ENCODE results near the gene MFSD11. TPM values are rescaled to one million over a fixed set of nuclear protein-coding genes. Genes with fewer than 3 reads are reported as not detected.

Gene MFSD11
- total RNA-seq, 1 donor from 2014 or later: 22.6 TPM

DNA sequence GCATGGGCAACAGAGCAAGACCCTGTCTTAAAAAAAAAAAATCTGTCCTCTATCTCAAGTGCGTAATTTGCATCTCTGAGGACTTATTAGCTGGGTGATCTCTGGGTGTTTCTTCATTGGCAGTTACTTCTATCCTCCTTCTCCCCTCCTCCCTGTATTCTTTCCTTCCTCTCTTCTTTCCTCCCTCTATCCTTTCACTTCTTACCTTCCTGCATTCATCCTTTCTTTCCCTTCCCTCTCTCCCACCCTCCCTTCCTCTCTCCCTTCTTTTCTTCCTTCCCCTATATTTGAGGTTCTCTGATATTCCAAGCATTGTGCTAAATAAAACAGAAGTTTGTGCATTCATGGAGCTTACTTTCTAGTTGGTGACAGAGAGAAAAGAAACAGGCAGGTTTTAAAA lies 10.7 kb downstream of the MFSD11 start:
- no peak for ATAC-seq

DNA sequence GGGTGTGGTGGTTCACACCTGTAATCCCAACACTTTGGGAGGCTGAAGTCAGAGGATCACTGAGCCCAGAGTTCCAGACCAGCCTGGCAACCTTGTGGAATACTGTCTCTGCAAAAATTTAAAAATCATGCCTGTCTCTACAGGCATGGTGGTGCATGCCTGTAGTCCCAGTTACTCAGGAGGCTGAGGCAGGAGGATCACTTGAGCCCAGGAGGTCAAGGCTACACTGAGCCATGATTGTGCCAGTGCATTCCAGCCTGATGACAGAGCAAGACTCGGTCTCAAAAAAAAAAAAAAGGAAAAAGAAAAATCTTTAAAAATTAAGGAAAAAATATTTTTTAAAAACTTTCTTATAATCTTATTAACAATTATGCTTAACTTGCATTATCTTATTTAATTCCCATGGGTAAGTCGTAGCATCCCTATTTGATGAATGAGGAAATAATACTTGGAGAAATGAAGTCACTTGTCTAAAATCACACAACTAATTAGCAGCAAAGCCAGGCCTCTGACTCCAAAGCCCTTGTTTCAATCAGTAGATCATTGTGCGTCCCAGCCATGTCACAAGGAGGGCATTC lies 13.6 kb downstream of the MFSD11 start:
- ATAC-seq: no peak

DNA sequence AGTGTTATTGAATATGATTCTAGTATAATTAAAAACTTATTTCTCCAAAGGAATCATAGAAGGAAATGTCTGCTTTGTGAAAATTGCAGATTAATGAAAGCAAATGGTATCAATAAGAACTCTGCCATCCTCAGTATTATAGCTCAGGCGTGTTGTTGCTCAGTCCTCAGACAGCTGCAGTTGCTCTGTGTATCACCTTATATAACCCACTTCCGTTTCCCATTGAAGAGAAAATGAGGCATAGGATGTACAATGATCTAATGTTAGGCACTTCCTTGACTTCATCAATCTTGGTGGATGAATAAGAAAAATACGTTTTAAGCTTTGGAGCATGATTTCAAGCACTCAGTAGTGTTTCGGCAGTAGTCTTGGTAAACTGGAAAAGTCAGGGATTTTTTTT lies 14.1 kb downstream of the MFSD11 start:
- ATAC-seq: peak; percentile 32

DNA sequence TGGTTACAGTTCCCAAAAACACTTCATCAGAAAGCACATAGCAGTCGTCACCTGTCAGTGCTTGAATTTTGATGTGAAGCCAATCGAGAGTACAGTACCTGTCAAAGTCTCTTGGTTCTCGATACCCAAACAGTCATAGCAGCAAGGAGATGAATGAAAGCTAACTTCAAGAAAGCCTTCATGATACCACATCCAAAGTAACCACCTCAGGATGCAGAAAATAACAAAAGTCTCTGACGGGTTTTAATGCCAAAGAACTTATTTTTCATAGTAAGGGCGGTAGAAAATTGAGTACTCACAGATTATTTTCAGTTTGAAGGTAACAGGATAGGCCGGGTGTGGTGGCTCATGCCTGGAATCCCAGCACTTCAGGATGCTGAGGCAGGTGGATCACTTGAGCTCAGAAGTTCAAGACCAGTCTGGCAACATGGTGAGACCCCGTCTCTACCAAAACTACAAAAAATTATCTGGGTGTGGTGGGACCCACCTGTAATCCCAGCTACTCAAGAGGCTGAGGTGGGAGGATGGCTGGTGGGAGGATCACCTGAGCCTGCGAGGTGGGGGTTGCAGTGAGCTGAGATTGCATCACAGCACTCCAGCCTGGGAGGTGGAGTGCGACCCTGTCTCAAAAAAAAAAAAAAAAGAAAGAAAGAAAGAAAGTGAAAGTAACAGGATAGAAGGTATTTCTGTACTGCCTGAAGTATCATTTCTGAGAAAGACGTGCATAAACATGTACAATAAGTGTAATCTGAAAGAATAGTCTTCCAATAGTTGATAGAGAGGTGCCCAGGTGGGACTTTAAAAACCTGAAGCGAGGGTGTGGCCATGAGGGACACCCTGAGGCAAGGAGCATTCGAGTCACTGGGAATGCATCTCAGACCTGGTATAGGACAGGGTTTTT lies 15.4 kb downstream of the MFSD11 start:
- peak; percentile 44 for ATAC-seq

DNA sequence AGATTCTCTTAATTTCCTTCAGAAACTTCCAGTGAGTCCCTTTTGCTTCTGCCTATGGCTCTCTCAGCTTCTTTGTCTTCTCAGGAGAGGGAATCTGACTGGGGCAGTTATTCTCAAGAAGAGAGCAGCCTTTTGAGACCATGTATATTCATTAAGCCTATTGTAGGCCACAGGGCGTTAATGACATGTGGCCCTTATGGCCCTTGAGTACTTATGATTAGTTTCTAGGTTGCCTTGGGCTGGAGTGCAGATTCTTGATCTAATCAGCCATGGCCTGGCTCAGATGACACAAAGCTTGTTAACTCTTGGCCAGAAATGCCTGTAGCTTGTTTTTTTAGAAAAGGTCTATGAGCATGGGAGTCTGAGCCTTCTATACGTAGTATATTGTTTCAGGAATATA lies 17.4 kb downstream of the MFSD11 start:
- ATAC-seq: no peak

DNA sequence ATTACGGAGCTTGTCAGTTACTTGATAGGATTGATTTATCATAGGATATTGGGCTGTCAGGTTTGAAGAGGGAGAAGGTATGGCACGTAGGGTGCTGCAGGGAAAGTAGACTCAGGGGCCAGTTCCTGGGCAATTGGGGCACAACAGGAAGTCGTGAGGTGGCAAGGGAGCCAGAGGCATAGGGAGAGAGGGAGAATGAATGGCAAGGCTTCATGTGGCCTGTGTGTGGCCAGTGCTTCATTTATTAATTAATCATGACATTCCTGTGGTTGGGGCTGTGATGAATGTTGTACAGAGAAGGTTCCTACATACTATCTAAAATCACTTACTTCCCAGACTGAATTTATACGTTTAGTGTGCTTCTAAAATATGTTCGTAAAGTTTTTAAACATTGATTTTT lies 19.3 kb downstream of the MFSD11 start:
- no peak for ATAC-seq

DNA sequence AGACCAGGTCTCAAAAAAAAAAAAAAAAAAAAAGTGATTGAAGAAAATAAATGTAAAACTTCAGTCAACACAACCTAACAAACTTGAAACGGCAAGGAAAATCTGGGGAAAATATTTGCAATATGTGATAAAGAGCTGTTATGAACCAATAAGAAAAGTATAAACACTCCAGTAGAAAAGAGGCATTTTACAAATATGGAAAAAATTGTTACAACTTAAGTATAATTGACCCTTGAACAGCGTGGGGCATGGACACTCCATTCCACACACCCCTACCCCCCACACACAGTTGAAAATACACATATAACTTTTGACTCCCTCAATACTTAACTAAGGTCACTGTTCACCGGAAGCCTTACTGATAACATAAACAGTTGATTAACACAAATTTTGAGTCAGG lies 20.7 kb downstream of the MFSD11 start:
- no peak for ATAC-seq

DNA sequence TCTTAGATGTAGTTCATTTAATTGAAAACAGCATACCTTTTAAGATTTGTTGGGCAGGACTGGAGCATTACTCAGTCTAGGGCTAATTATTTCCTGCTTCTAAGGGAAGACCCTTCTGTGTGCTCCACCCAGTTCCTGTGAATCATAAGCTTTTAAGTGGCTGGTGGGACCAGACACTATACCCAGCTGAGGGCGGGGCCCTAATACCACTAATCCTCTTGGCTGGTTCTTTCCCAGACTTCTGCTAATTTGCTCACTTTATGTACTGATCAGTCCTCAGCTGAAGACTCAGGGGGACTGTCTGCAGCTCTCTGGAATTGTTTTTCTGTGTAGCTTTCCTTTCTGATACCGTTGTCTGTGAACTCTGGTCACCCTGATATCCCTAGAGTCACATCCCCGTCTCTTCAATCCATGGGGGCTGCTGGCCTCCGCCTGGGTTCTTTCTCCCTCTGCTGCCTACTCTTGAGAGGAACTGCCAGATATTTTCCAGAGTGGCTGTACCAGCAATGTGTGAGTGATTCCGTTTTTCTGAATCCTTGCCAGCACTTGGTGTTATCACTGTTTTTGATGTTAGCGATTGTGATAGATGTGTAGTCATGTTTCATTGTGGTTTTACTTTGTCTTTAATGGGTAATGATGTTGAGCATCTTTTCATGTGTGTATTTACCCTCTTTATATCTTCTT lies 35.1 kb downstream of the MFSD11 start:
- peak; percentile 98 for ATAC-seq

DNA sequence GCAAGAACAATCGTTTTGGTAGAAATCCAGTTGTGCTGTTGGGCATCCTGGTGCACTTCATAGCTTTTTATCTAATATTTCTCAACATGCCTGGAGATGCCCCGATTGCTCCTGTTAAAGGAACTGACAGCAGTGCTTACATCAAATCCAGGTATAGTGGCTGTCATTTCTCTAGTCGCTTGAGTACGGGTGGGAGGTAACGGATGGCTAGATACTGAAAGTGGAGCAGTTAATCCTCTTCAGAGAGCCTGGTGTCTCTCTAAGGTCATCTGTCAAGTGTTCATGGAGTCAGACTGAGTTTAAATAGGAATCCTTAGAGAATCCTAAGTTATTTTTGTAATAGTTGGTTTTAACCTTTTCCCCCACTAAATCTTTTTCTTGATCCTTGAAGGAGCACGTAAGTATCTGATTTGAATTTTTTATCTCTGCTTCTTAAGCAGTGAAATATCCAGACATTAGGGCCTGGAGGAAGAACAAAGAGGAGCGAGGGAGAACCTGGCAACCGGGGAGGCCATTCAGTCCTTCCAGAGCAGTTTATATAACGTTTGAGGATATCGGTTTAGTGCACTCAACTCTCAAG lies 37.2 kb downstream of the MFSD11 start:
- no peak for ATAC-seq

DNA sequence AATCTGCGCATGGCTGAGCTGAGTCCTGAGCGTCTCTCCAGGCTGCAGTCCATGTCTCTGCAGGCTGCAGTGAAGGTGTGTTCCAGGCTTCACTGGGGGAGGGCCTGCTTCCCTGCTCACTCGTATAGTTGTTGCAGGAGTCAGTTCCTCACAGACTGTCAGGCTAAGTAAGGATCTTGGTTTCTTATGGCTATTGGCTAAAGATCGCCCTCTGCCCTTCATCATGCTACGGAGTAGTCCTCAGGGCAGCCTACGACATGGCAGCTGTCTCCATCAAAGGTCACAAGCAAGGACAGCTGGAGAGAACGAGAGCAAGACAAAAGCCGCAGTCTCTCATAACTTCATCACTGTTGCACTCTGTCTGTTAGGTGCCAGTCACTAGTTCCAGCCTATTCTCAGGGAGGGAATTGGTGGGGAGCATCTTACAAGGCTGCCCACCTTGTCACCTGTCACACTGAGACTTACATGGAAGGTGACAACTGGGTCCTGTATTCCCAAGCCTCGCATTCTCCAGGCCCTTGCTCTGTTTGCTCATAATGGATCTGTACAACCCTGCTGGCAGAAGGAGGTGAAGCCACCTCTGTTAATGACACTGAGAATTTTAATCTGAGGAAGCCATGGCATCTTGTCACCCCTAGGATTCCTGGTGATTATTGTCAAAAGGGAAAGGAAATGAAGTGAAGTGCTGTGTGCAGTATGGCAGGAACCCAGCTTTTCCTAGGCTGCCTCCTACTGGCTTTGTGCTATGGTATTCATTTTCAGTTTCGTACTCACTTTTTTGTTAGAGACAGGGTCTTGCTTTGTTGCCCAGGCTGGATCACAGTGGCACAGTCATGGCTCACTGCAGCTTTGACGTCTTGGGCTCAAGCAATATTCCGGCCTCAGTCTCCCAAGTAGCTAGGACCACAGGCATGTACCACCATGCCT lies 43.4 kb downstream of the MFSD11 start:
- no peak for ATAC-seq

DNA sequence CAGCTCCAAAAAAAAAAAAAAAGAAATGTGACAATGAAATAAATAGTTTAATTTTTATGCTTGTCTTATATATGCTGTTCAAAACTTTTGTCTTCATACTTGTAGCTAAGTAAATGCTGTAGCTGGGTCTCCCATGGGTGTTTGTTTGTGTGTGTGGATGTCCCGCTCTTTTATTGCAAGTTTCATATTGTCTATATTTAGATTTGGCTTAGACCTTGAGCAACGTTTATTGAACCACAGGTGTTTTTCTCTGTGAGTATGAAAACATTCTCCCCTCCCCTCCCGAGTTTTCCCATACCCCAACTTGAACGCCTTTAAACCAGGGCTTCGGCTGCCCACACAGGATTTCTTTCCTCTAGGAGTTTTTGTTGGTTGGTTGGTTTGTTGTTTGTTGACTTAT lies 45.2 kb downstream of the MFSD11 start:
- no peak for ATAC-seq

DNA sequence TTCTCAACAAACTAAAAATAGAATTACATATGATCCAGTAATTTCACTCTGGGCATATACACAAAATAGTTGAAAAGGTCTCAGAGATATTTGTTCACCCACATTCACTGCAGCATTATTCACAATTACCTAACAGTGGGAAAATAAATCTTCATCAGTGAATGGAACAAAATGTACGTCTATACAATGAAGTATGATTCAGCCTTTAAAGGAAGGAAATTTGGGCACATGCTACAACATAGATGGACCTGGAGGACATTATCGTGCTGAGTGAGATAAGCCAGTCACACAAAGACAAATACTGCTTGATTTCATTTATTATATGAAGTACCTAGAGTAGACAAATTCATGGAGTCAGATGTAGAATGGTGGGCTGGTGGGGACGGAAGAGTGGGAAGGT lies 47.0 kb downstream of the MFSD11 start:
- ATAC-seq: peak; percentile 24

DNA sequence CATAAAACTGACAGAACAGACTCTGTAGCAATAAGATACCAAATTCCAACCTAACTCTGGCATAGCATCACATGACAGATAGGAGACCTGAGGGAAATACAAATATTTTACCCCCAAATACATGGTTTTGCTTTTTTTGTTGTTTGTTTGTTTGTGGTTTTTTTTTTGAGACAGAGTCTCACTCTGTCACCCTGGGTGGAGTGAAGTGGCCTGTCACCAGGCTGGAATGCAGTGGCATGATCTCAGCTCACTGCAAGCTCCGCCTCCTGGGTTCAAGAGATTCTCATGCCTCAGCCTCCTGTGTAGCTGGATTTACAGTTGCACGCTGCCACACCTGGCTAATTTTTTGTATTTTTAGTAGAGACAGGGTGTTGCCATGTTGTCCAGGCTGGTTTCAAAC lies 49.9 kb downstream of the MFSD11 start:
- ATAC-seq: peak; percentile 61

DNA sequence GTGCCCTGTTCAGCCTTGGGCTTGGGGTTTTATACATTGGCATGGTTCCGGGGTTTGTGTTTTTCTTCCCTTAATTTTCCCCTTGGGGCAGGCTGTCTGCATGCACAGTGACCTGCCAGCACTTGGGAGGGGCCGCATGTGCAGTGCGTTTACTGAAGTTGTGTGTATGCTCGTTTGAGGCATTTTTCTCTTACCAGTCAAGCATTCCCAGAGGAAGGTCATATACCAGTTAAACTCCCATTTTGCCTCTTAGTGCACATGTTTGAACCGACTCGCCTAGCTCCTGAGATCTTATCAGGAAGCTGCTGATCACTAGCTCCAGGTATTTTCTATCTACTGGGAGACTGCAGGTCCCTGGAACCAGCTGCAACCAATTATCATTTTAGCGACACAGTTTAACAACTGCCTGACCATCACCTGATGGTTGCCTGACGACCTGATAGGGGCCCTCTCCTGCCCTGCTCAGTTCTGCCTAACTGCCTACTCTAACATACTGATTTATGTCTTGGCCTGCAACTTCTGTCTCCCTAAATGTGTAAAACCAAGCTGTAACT lies 51.4 kb downstream of the MFSD11 start:
- no peak for ATAC-seq

DNA sequence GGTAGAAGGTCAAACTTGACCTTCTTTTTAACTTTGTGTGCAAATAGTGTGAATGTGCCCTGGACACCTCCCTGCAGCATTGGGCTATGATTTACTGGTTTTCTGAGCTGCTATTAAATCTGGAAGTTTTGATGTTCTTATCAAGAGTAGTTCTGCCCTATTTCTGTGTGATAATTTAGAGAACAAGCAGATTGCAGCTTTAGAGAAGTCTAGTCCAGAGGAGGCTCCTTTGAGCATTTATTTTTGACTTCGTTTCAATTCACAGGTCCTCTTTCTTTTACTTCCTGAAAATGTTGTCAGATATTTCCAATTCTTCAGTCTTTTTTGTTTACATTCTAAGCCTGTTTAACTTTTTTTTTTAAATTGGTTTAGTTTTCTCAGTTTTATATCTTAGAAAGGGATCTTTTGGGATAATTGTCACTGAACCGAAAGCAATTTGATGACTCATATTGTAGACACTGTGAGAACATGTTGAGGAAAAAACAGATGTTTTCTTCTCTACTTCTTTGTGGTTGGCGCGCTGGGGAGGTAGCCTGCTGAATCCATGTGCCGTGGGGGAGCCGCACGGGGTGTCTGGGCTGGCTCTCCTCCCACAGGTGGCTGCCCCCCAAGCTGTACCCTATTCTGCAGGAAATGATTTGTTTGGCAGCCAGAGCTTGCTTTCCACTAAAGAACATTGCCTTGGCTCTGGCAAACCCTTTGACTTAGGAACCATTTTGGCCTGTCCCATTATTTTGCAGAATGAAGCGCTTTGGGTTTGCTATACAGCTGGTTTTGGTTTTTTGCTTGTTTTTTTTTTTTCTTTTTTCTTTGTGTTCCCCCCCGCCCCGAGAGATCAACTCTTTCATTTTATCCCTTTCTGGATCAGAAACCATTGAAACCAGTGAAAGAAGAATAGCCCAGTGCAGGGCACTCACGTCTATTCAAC lies 53.4 kb downstream of the MFSD11 start:
- peak; percentile 54 for ATAC-seq

DNA sequence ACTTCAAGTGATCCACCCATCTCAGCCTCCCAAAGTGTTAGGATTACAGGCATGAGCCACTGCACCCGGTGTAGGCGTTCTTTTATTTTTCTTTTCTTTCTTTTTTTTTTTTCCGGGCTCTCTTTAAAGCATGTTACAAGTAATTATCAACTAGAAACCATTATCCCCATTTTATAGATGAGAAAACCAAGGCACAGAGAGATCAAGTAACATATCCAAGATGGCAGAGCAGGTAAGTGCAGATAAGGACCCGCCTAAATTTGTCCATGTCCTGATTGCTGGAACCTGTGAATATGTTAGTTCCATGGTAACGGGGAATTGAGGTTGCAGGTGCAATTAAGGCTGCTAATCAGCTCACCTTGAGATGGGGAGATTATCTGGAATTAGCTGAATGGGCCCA lies 54.4 kb downstream of the MFSD11 start:
- ATAC-seq: no peak

DNA sequence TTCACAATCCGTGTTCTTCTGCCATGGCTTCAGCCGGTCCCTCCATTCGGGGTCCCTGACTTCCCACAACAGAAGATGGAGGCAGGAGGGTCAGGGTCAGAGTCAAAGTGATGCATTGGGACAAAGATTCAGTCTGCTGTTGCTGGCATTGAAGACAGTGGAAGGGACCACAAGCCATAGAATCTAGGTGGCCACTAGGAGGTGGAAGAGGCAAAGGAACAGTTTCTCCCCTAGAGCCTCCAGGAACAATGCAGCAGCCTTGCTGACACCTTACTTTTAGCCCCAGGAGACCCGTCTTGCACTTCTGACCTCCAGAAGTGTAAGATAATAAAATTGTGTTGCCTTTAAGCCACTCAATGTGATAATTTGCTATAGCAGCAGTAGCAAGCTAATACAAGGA lies 55.9 kb downstream of the MFSD11 start:
- ATAC-seq: peak; percentile 35

DNA sequence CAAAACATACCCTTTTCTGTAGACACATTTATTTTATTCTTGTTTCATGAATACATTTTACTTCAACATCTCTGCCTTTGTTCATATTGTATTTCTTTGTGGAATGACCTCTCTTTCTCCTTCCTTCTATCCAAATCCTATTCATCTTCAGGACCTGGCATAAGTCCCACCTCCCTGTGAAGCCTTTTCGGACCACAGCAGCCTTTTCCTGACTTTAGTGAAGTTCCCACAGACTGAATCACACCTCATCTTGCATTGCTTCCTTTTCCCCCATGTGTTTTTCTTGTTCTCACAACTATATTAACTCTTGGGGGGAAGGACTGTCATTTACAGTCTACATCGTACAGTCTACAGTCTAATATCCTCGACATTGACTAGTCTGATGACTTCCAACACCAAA lies 58.2 kb downstream of the MFSD11 start:
- ATAC-seq: no peak

DNA sequence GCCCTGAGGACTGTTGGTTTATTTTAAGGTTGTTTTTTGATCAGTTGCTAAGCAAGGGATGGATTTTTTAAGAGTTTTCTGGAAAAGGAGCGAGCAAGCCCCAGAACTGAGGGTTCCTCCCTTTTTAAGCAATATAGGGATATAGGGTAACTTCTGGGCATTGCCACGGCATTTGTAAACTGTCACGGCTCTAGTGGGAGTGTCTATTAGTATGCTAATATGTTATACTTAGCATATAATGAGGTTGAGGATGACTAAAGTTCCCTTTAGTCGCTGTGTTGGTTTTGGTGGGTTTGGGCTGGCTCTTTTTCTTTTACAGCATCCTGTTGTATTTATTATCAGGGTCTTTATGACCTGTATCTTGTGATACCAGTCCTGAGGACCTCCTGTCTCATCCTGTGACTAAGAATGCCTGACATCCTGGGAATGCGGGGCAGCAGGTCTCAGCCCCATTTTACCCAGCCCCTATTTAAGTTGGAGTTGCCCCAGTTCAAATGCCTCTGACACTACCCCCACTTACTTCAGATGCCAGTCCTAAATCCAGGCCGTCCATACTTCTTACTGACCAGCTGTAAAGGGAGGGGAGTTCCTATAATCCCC lies 59.4 kb downstream of the MFSD11 start:
- no peak for ATAC-seq

DNA sequence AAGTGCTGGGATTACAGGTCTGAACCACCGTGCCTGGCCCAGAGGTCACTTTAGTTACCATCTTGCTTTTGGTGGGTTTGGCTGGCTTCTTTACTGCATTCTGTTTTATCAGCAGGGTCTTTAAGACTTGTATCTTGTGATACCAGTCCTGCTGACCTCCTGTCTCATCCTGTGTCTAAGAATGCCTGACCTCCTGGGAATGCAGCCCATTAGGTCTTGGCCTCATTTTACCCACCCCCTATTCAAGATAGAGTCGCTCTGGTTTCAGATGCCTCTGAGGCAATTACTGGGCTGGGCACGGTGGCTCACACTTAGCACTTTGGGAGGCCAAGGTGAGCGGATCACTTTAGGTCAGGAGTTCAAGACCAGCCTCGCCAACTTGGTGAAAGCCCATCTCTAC lies 63.8 kb downstream of the MFSD11 start:
- no peak for ATAC-seq
